ENCODE measurements around the gene ANKRD36B.
"Not testable (repeated sequence)": the region's sequence is repeated elsewhere in the genome, so short reads cannot be mapped to it uniquely, and the experiment has no call there.

The ANKRD36B gene

DNA sequence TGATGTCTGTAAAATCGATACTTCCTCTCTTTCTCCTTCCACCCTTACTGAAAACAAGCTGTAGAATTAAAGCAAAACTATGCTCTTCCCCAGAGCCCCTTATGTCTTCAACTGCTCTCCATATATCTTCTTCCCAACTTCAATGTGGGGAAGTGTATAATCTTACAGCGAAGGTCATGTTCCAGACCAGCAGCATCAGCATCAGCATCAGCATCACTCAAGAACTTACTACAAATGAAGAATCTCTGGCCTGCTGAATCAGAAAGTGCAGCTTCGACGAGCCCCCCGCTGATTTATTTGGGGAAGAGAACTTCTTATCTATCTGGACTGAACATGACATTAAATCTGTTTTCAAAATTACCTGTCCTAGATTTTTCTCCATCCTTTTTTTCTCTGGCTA lies 40.6 kb downstream of the ANKRD36B start:
- DNase-seq (ENCODE audit: low read depth) = not testable (repeated sequence)

GRCh38 chr2:97548536-97548935 lies 41.1 kb downstream of the ANKRD36B start:
- not testable (repeated sequence) for DNase-seq (ENCODE audit: low read depth)

DNA sequence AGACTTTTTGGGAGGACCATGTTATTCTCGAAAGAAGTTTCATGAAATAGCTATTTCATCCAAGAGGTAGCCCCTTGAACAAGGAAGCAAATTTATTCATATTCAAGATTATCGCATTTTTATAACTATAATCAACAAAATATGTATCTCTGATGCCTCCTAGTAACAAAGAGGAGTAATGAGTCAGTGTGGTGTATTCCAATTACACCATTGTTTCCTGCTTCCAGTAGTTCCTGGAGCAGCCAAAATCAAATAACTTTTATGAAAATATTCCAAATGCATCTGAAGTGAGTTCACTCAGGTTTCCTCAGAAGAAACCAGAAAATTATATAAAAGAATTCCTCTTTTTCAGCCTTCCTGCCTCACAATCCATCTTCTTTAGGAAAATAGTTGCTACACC lies 43.0 kb downstream of the ANKRD36B start:
- no peak for DNase-seq (ENCODE audit: low read depth)

DNA sequence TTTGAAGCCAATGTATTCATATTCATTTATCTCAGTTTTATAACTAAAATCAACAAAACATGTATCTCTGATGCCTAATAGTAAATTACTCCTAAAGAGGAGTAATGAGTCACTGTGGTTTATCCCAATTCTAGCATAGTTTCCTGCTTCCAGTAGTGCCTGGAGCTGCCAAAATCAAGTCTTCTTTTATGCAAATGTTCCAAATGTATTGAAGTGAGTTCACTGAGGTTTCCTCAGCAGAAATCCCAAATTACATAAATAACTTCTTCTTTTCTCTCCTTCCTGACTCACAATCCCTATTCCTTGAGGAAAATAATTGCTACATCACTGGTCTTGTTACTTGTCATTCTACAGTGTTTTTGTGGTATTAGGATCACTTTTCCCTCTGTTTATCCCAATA lies 44.8 kb downstream of the ANKRD36B start:
- DNase-seq (ENCODE audit: low read depth) = not testable (repeated sequence)

- not testable (repeated sequence) for DNase-seq (ENCODE audit: low read depth)
These were observed 63.8 kb downstream of the ANKRD36B start for GRCh38 chr2:97525904-97526303.

- not testable (repeated sequence) for DNase-seq (ENCODE audit: low read depth)
These were observed 65.9 kb downstream of the ANKRD36B start for GRCh38 chr2:97523816-97524215.

DNA sequence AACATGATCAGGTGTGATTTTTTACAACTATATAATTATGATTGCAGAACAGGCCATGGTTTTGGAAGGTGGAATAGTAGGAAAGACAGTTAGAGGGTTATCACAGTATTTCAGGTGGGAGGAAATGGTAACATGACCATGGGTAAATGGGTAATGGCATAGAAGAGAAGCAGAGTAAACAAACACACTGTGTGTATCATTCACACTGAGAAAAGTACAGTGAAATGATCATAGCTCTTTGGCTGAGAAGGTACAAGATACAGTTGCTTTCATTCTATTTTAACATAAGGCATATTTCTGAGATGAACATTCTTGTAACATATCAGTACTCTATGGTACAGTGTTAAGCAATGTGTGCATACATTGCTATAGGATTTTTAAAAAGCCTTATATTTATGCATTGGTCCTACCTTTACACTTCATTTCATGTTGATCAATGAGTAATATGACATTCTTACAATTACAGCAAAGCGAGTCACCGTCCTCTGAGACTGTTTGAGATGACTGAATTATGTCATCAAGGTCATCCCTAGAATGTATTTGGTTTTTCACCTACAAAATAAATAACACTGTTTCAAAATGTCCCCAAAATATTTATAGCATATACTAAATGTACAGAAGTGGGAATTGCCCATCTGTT lies 66.6 kb downstream of the ANKRD36B start:
- not testable (repeated sequence) for DNase-seq (ENCODE audit: low read depth)

- DNase-seq (ENCODE audit: low read depth) = not testable (repeated sequence)
These were observed 94.0 kb downstream of the ANKRD36B start for GRCh38 chr2:97495651-97496050.

- not testable (repeated sequence) for DNase-seq (ENCODE audit: low read depth)
These were observed 99.5 kb downstream of the ANKRD36B start for GRCh38 chr2:97490141-97490540.

All from activated T-cell treated with anti-CD3 and anti-CD28 coated beads for 24 hours (primary cell).